SK-N-MC (cell line): ENCODE results near the gene ZBTB46.

Experiments used
- DNase-seq: peaks from one replicate; pipeline ENCODE4 v3.0.0-alpha.2; 2011; ENCODE audit warnings: low read depth, low spot score
- H3K27ac ChIP-seq: fragments of 200-600 bp; sonication (generic); 2 replicates; pipeline ENCODE4 v1.5.1; 2016; ENCODE audit warnings: mixed run types
- H3K36me3 ChIP-seq: fragments of 200-600 bp; sonication (generic); 2 replicates; pipeline ENCODE4 v1.6.1; 2017; ENCODE audit warnings: antibody characterized with exemption, low read length, mixed read lengths; ENCODE audit not compliant: insufficient read depth
- H3K4me3 ChIP-seq: fragments of 200-600 bp; sonication (generic); 2 replicates; pipeline ENCODE4 v1.5.1; 2016
- H3K9ac ChIP-seq: fragments of 200-600 bp; sonication (generic); 2 replicates; pipeline ENCODE4 v1.8.0; 2017; ENCODE audit warnings: mixed run types, mixed read lengths; ENCODE audit not compliant: insufficient read length
- H3K9me3 ChIP-seq: fragments of 200-600 bp; sonication (generic); 2 replicates; pipeline ENCODE4 v1.6.1; 2017; ENCODE audit warnings: low read depth, mild to moderate bottlenecking, antibody characterized with exemption, low read length, moderate library complexity, mixed read lengths
- EZH2 ChIP-seq: fragments of 200-600 bp; sonication (generic); IDR thresholded peaks from one replicate; pipeline ENCODE4 v1.6.1; 2017; ENCODE audit warnings: antibody characterized with exemption
- FOXP2 ChIP-seq: optimal IDR thresholded peaks from 2 replicates; pipeline ENCODE3; 2011; ENCODE audit warnings: mild to moderate bottlenecking, moderate library complexity; ENCODE audit not compliant: insufficient read depth; ENCODE audit errors: extremely low read length, control extremely low read depth
- POLR2AphosphoS5 ChIP-seq: IDR thresholded peaks from 2 replicates; pipeline ENCODE4 v1.6.1; 2012; ENCODE audit warnings: mild to moderate bottlenecking, low read depth, low read length, borderline replicate concordance

The ZBTB46 gene

GRCh38 chr20:63790572-63791168 is 40.4 kb downstream of the ZBTB46 start:
- no peak overlapping the region for H3K4me3 ChIP-seq
- DNase-seq, result no peak
- TF ChIP-seq FOXP2 (no peak), POLR2AphosphoS5 (no peak), EZH2 (no peak)
- no peak overlapping the region for H3K9ac ChIP-seq
- H3K9me3 ChIP-seq, result no peaks in the 10 kb centered on the region
- H3K27ac ChIP-seq, result no peak overlapping the region
- H3K36me3 ChIP-seq, result no peaks in the 10 kb centered on the region

GRCh38 chr20:63789836-63790571 is 41.1 kb downstream of the ZBTB46 start:
- H3K9ac ChIP-seq, result no peak overlapping the region
- H3K4me3 ChIP-seq, result no peak overlapping the region
- no peaks in the 10 kb centered on the region for H3K36me3 ChIP-seq
- no peak for DNase-seq
- H3K9me3 ChIP-seq, result no peaks in the 10 kb centered on the region
- H3K27ac ChIP-seq, result no peak overlapping the region
- no peak for TF ChIP-seq EZH2
- TF ChIP-seq POLR2AphosphoS5, result no peak
- no peak for TF ChIP-seq FOXP2

- no peak for TF ChIP-seq FOXP2
- no peak for TF ChIP-seq EZH2
- no peak for TF ChIP-seq POLR2AphosphoS5
- no peak overlapping the region for H3K27ac ChIP-seq
- DNase-seq, result no peak
- no peak overlapping the region for H3K9ac ChIP-seq
- no peaks in the 10 kb centered on the region for H3K36me3 ChIP-seq
- no peaks in the 10 kb centered on the region for H3K9me3 ChIP-seq
- H3K4me3 ChIP-seq, result no peak overlapping the region
These were observed 43.3 kb downstream of the ZBTB46 start for GRCh38 chr20:63787749-63788148.

GRCh38 chr20:63787302-63787701 is 43.8 kb downstream of the ZBTB46 start:
- H3K36me3 ChIP-seq, result no peaks in the 10 kb centered on the region
- no peak for TF ChIP-seq FOXP2
- TF ChIP-seq EZH2, result no peak
- TF ChIP-seq POLR2AphosphoS5, result no peak
- no peak for DNase-seq

GRCh38 chr20:63785691-63786131 is 45.4 kb downstream of the ZBTB46 start:
- Histone ChIP-seq H3K4me3 (no peak overlapping the region), H3K27ac (no peak overlapping the region), H3K9ac (no peak overlapping the region), H3K9me3 (no peaks in the 10 kb centered on the region), H3K36me3 (no peaks in the 10 kb centered on the region)
- TF ChIP-seq EZH2 (no peak), POLR2AphosphoS5 (no peak), FOXP2 (no peak)
- no peak for DNase-seq

More at GRCh38 chr20:63787302-63787701, 43.8 kb downstream of the ZBTB46 start:
- Histone ChIP-seq H3K9ac (no peak overlapping the region), H3K9me3 (no peaks in the 10 kb centered on the region), H3K4me3 (no peak overlapping the region), H3K27ac (no peak overlapping the region)

GRCh38 chr20:63783970-63784369 is 47.1 kb downstream of the ZBTB46 start:
- Histone ChIP-seq H3K9me3 (no peaks in the 10 kb centered on the region), H3K27ac (no peak overlapping the region), H3K36me3 (no peaks in the 10 kb centered on the region), H3K4me3 (no peak overlapping the region), H3K9ac (no peak overlapping the region)
- TF ChIP-seq EZH2, result no peak
- no peak for TF ChIP-seq FOXP2
- DNase-seq, result no peak

GRCh38 chr20:63782521-63782971 is 48.5 kb downstream of the ZBTB46 start:
- TF ChIP-seq EZH2 (no peak), FOXP2 (no peak), POLR2AphosphoS5 (no peak)
- no peaks in the 10 kb centered on the region for H3K9me3 ChIP-seq
- DNase-seq, result no peak
- no peaks in the 10 kb centered on the region for H3K36me3 ChIP-seq
- no peak overlapping the region for H3K4me3 ChIP-seq
- no peak overlapping the region for H3K9ac ChIP-seq
- no peak overlapping the region for H3K27ac ChIP-seq

- H3K27ac ChIP-seq, result no peak overlapping the region
- TF ChIP-seq EZH2 (no peak), POLR2AphosphoS5 (no peak), FOXP2 (no peak)
- no peak for DNase-seq
- H3K36me3 ChIP-seq, result no peaks in the 10 kb centered on the region
- H3K9me3 ChIP-seq, result no peaks in the 10 kb centered on the region
- no peak overlapping the region for H3K9ac ChIP-seq
- no peak overlapping the region for H3K4me3 ChIP-seq
These were observed 49.0 kb downstream of the ZBTB46 start for GRCh38 chr20:63782051-63782471.

- no peaks in the 10 kb centered on the region for H3K36me3 ChIP-seq
- no peak overlapping the region for H3K9ac ChIP-seq
- H3K27ac ChIP-seq, result no peak overlapping the region
- no peaks in the 10 kb centered on the region for H3K9me3 ChIP-seq
- H3K4me3 ChIP-seq, result no peak overlapping the region
- no peak for DNase-seq
- TF ChIP-seq EZH2 (no peak), POLR2AphosphoS5 (no peak), FOXP2 (no peak)
These were observed 49.9 kb downstream of the ZBTB46 start for GRCh38 chr20:63781181-63781580.

GRCh38 chr20:63778857-63779256 is 52.2 kb downstream of the ZBTB46 start:
- DNase-seq, result no peak
- TF ChIP-seq FOXP2 (no peak), POLR2AphosphoS5 (no peak), EZH2 (no peak)
- Histone ChIP-seq H3K36me3 (no peaks in the 10 kb centered on the region), H3K9me3 (no peaks in the 10 kb centered on the region), H3K9ac (no peak overlapping the region), H3K4me3 (no peak overlapping the region), H3K27ac (no peak overlapping the region)
